HepG2 (cell line): ENCODE data around the gene MTMR3. TPM values are rescaled to one million over a fixed set of nuclear protein-coding genes. Genes with fewer than 3 reads are reported as not detected.
A peak's percentile ranks its signal among the peaks of the same experiment; 100 is the strongest.

Source experiments
- ATAC-seq: fragments of 200-7000 bp; cut with Tn5 transposase; 3 replicates; pipeline ENCODE4 v1.9.1; 2020; ENCODE audit warnings: mild to moderate bottlenecking, moderate library complexity
- BruUV-seq: library from RNA; stranded (reverse); fragments of 400-500 nt; replicated peaks from 2 replicates; lab custom pipeline; 2021; lab: Mats Ljungman, UMichigan
- CTCF ChIA-PET: fragments of 300-600 bp; formaldehyde crosslinking; extraction: SDS; loops from one replicate; lab custom pipeline; 2021; ENCODE audit warnings: low total read pairs, inconsistent platforms, low intra/inter-chr PET ratio; lab: Yijun Ruan, JAX
- POLR2A ChIA-PET: fragments of 350-600 bp; sonication (Branson Sonifier 250); formaldehyde crosslinking; loops from one replicate; lab custom pipeline; 2020; ENCODE audit warnings: antibody characterized with exemption, inconsistent platforms; lab: Yijun Ruan, JAX
- DNase-seq: peaks from one replicate; pipeline ENCODE4 v3.0.0-alpha.2; 2015; ENCODE audit warnings: low spot score
- FAIRE-seq: peaks from 3 replicates; lab custom pipeline; 2011; peaks lifted over from hg19 to GRCh38; lab: Jason Lieb, UNC
- H2AFZ ChIP-seq: one replicate; pipeline ENCODE4 v1.6.1; 2011; ENCODE audit warnings: low read length, inconsistent platforms
- H3K27ac ChIP-seq: fragments of 300-600 bp; 3 replicates; pipeline ENCODE4 v1.8.0; 2011; ENCODE audit warnings: mixed run types, mild to moderate bottlenecking, mixed read lengths, low read length, inconsistent platforms; ENCODE audit not compliant: insufficient read depth; ENCODE audit errors: extremely low read length
- H3K27me3 ChIP-seq, 2 experiments: fragments of 200-600 bp in 1 of 2; 2 replicates in 1 of 2; 3 replicates in 1 of 2; pipeline versions ENCODE4 v1.6.0 to v1.8.0; 2011; ENCODE audit warnings: low read length in 2 of 2, mild to moderate bottlenecking in 2 of 2, moderate library complexity in 2 of 2, inconsistent platforms in 1 of 2; ENCODE audit not compliant: insufficient read depth in 2 of 2, control insufficient read depth in 1 of 2
- H3K36me3 ChIP-seq, 2 experiments: fragments of 200-600 bp in 1 of 2; replicated peaks in 1 of 2; 2 replicates in 1 of 2; 3 replicates in 1 of 2; pipeline versions ENCODE4 v1.5.1 to v1.8.0; 2011; ENCODE audit warnings: low read length in 2 of 2, inconsistent platforms in 1 of 2; ENCODE audit not compliant: insufficient read depth in 2 of 2, control insufficient read depth in 1 of 2
- H3K4me1 ChIP-seq: 2 replicates; pipeline ENCODE4 v1.5.1; 2012; ENCODE audit warnings: low read length, inconsistent platforms; ENCODE audit not compliant: insufficient read depth
- H3K4me2 ChIP-seq: 2 replicates; pipeline ENCODE4 v1.6.0; 2011; ENCODE audit warnings: low read depth, low read length, inconsistent platforms
- H3K4me3 ChIP-seq, 3 experiments: fragments of 200-600 bp in 1 of 3; sonication (generic), shearing (Covaris generic) in 1 of 3; replicated peaks in 1 of 3; 2 replicates each; pipeline ENCODE4 v1.5.1; 2011 to 2016; ENCODE audit warnings: low read length in 3 of 3, inconsistent platforms in 2 of 3, low read depth in 2 of 3, mild to moderate bottlenecking in 2 of 3, control low read depth in 1 of 3, mixed read lengths in 1 of 3; ENCODE audit not compliant: insufficient read depth in 1 of 3
- H3K79me2 ChIP-seq: one replicate; pipeline ENCODE4 v1.6.1; 2011; ENCODE audit warnings: low read length, inconsistent platforms; ENCODE audit not compliant: insufficient read depth
- H3K9ac ChIP-seq: 2 replicates; pipeline ENCODE4 v1.6.0; 2011; ENCODE audit warnings: mild to moderate bottlenecking, low read depth, low read length, inconsistent platforms; ENCODE audit not compliant: insufficient read depth
- H3K9me3 ChIP-seq: 2 replicates; pipeline ENCODE4 v1.5.1; 2012; ENCODE audit warnings: mild to moderate bottlenecking, low read length
- H4K20me1 ChIP-seq: 2 replicates; pipeline ENCODE4 v1.6.0; 2011; ENCODE audit warnings: inconsistent platforms, mild to moderate bottlenecking, low read length, moderate library complexity; ENCODE audit not compliant: insufficient read depth
- SMARCC2 ChIP-seq: fragments of 450-650 bp; IDR thresholded peaks from 2 replicates; pipeline ENCODE4 v1.6.1; 2017; ENCODE audit warnings: antibody characterized with exemption, mild to moderate bottlenecking
- THAP11 ChIP-seq: IDR thresholded peaks from 2 replicates; pipeline ENCODE4 v1.6.1; 2016; ENCODE audit warnings: missing biosample characterization, missing genetic modification reagents
- ZNF337 ChIP-seq: sonication (generic); formaldehyde crosslinking; IDR thresholded peaks from 2 replicates; pipeline ENCODE4 v1.5.1; 2020; ENCODE audit warnings: missing genetic modification reagents, low read depth, mild to moderate bottlenecking, borderline replicate concordance
- ZNF788 ChIP-seq: sonication (generic); formaldehyde crosslinking; IDR thresholded peaks from 2 replicates; pipeline ENCODE4 v1.5.0; 2020; ENCODE audit warnings: mild to moderate bottlenecking, missing genetic modification reagents, borderline replicate concordance
- WGBS: methylation state at CpG from one replicate; pipeline ENCODE4 v1.1.6; 2017; ENCODE audit warnings: low lambda C conversion rate; 5-methylcytosine and 5-hydroxymethylcytosine counted together
- in situ Hi-C: cut with HindIII; loops from 2 replicates; pipeline ENCODE4 v1.10.0; 2017; ENCODE audit warnings: low pct_unique_long_range_greater_than_20kb; ENCODE audit not compliant: extremely low pct_ligation_motif_present
- intact Hi-C: fragments of 100-400 bp; cut with micrococcal nuclease; formaldehyde crosslinking; loops from one replicate; pipeline ENCODE4 v1.10.0; 2022; ENCODE audit not compliant: unreplicated experiment
- polyA plus RNA-seq, 8 experiments: library from polyadenylated mRNA; depleted of rRNA in 3 of 8; stranded (reverse) in 7 of 8; unstranded in 1 of 8; fragments of >200 nt; fragmentation: Illumina TruSeq in 4 of 8; extraction: Trizol in 4 of 8; gene quantifications; 2 replicates each; pipeline versions ENCODE4 v1.2.1 to v1.2.3, GENCODE V29; 2011 to 2016; ENCODE audit warnings: low read depth in 4 of 8, missing spikeins in 1 of 8, mixed read lengths in 1 of 8; ENCODE audit not compliant: insufficient read depth in 1 of 8
- total RNA-seq, 5 experiments: library from RNA; depleted of rRNA; stranded (reverse); fragments of >200 nt; fragmentation: Illumina TruSeq; extraction: Trizol; gene quantifications; 2 replicates each; pipeline ENCODE4 v1.2.3, GENCODE V29; 2016; ENCODE audit warnings: low read depth in 1 of 5
- TF ChIP-seq, protein P1 (sequence below): sonication (generic); formaldehyde crosslinking; IDR thresholded peaks from 2 replicates; pipeline ENCODE4 v1.9.0; 2021; ENCODE audit warnings: missing genetic modification reagents, mild to moderate bottlenecking, borderline replicate concordance
- TF ChIP-seq, protein P2 (sequence below): sonication (generic); formaldehyde crosslinking; IDR thresholded peaks from 2 replicates; pipeline ENCODE4 v1.5.0; 2020; ENCODE audit warnings: mild to moderate bottlenecking, missing genetic modification reagents, moderate library complexity
- TF ChIP-seq, protein P3 (sequence below): sonication (generic); formaldehyde crosslinking; IDR thresholded peaks from 2 replicates; pipeline ENCODE4 v1.4.0; 2020; ENCODE audit warnings: missing genetic modification reagents, borderline replicate concordance

MTMR3 gene
- total and polyA plus RNA-seq, 2 of the 13 experiments (the other 11 are each of a cell fraction or from before 2014, with no cell fraction given): 12.6 to 24.8 TPM

DNA sequence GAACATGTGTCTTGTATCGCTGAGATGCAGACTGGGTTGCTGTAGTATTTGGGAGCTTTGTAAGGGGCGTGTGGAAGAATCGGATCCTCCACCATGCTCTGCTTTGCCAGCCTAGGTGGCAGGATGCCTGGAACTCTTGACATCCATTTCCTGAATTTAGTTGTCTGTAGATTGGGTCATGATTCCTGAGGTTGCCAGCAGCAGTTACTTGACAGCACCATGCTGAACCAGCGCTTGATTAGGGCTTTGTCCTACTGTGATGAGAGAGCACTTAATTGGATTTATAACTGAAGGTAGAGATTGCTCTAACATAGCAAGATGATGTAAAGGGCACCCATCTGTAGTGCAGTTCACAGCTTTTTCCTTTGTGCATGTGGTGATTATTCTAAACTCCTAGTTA lies 121.7 kb downstream of the MTMR3 start:
- CTCF ChIA-PET: interaction anchor here (0.6 to 1.9 kb wide), 5 partner anchors 84 to 369 kb away, joined by 4 to 9 read pairs (median 5); partner anchors contain the start of gene MTMR3
- Histone ChIP-seq H3K9ac (no peak overlapping the region), H3K9me3 (no peaks in the 10 kb centered on the region), H3K36me3 (peaks cover 18 to 41% of the 10 kb centered on the region in 2 experiments; a peak in 4 of 5 replicates), H2AFZ (no peak overlapping the region), H4K20me1 (no peaks in the 10 kb centered on the region), H3K27ac (no peak overlapping the region), H3K4me2 (no peak overlapping the region), H3K4me3 (no peak overlapping the region), H3K27me3 (no peaks in the 10 kb centered on the region), H3K79me2 (no peaks in the 10 kb centered on the region), H3K4me1 (no peaks in the 10 kb centered on the region)
- no peak for FAIRE-seq
- TF ChIP-seq, protein P1, sequence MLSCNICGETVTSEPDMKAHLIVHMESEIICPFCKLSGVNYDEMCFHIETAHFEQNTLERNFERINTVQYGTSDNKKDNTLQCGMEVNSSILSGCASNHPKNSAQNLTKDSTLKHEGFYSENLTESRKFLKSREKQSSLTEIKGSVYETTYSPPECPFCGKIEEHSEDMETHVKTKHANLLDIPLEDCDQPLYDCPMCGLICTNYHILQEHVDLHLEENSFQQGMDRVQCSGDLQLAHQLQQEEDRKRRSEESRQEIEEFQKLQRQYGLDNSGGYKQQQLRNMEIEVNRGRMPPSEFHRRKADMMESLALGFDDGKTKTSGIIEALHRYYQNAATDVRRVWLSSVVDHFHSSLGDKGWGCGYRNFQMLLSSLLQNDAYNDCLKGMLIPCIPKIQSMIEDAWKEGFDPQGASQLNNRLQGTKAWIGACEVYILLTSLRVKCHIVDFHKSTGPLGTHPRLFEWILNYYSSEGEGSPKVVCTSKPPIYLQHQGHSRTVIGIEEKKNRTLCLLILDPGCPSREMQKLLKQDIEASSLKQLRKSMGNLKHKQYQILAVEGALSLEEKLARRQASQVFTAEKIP (CRISPR knock-in tag): no peak
- no TSS peak for BruUV-seq
- POLR2A ChIA-PET: interaction anchor here (1.5 kb wide), 1 partner anchor 121 kb away, joined by 4 read pairs; the partner anchor contains the start of gene MTMR3
- DNase-seq: no peak
- ATAC-seq: no peak
- intact Hi-C loops (loop anchor here (1.0 kb wide), 1 partner anchor 277 kb away; no protein-coding TSS in a partner anchor), in situ Hi-C loops (loop anchor here (5.0 kb wide), 1 partner anchor 302 kb away; no protein-coding TSS in a partner anchor)
- WGBS: 98% methylated on average over 4 of the region's 4 CpGs

DNA sequence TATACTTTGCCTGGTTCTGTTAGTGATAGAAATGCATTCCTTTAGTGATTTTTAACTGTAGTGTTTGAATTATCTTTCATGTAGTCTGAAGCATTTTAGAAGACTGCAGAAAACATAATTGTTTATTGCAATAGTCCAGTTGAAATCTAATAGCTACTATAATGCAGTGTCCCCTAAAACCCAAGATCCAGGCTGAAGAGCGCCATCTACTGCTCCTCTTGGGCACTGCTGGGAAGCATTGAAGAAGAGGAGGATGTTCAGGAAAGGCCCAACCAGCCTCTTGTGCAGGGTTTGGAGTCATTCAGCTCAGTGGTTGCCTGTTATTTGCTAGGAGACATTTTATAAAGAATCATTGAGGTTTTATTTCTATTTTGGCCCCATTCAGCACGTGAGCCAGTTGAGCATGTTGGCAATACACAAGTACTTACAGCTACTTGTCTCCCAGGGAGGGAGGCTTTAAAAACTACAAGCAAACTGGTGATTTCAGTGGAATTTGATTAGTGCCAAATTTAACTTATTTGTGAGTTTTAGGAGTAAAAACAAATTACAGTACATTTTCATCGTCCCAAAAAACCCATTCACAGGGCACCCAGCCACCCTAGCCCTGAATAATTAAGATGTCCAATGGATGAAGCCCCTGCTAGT lies 122.4 kb downstream of the MTMR3 start:
- FAIRE-seq: peak; percentile 93
- no peaks in the 10 kb centered on the region for H4K20me1 ChIP-seq
- no peaks in the 10 kb centered on the region for H3K4me1 ChIP-seq
- DNase-seq: peak; percentile 66
- in situ Hi-C loops: loop anchor here (5.0 kb wide), 1 partner anchor 303 kb away; no protein-coding TSS in a partner anchor
- H3K36me3 ChIP-seq: peaks cover 20 to 44% of the 10 kb centered on the region in 2 experiments; a peak in 4 of 5 replicates
- no peak overlapping the region for H3K4me3 ChIP-seq
- POLR2A ChIA-PET: interaction anchor here (1.5 kb wide), 1 partner anchor 122 kb away, joined by 4 read pairs; the partner anchor contains the start of gene MTMR3
- H3K9me3 ChIP-seq: no peaks in the 10 kb centered on the region
- H3K9ac ChIP-seq: no peak overlapping the region
- no peak overlapping the region for H2AFZ ChIP-seq
- CTCF ChIA-PET: interaction anchor here (0.6 to 1.9 kb wide), 6 partner anchors 84 to 369 kb away, joined by 3 to 9 read pairs (median 4); partner anchors contain the start of gene MTMR3
- intact Hi-C loops: loop anchor here (1.0 kb wide), 1 partner anchor 278 kb away; no protein-coding TSS in a partner anchor
- no peaks in the 10 kb centered on the region for H3K27me3 ChIP-seq
- H3K27ac ChIP-seq: no peak overlapping the region
- H3K4me2 ChIP-seq: no peak overlapping the region
- WGBS: 45% methylated on average over 3 of the region's 3 CpGs
- H3K79me2 ChIP-seq: no peaks in the 10 kb centered on the region
- peak; percentile 82 for ATAC-seq
- BruUV-seq: no TSS peak
- TF ChIP-seq, protein P2, sequence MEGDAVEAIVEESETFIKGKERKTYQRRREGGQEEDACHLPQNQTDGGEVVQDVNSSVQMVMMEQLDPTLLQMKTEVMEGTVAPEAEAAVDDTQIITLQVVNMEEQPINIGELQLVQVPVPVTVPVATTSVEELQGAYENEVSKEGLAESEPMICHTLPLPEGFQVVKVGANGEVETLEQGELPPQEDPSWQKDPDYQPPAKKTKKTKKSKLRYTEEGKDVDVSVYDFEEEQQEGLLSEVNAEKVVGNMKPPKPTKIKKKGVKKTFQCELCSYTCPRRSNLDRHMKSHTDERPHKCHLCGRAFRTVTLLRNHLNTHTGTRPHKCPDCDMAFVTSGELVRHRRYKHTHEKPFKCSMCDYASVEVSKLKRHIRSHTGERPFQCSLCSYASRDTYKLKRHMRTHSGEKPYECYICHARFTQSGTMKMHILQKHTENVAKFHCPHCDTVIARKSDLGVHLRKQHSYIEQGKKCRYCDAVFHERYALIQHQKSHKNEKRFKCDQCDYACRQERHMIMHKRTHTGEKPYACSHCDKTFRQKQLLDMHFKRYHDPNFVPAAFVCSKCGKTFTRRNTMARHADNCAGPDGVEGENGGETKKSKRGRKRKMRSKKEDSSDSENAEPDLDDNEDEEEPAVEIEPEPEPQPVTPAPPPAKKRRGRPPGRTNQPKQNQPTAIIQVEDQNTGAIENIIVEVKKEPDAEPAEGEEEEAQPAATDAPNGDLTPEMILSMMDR: peak; percentile 90
- TF ChIP-seq SMARCC2 (no peak), ZNF337 (no peak), ZNF788 (CRISPR knock-in tag) (no peak), THAP11 (CRISPR knock-in tag) (0 out of 2 replicates have a peak, but pooled peaks have one; percentile 28)
- TF ChIP-seq, protein P3, sequence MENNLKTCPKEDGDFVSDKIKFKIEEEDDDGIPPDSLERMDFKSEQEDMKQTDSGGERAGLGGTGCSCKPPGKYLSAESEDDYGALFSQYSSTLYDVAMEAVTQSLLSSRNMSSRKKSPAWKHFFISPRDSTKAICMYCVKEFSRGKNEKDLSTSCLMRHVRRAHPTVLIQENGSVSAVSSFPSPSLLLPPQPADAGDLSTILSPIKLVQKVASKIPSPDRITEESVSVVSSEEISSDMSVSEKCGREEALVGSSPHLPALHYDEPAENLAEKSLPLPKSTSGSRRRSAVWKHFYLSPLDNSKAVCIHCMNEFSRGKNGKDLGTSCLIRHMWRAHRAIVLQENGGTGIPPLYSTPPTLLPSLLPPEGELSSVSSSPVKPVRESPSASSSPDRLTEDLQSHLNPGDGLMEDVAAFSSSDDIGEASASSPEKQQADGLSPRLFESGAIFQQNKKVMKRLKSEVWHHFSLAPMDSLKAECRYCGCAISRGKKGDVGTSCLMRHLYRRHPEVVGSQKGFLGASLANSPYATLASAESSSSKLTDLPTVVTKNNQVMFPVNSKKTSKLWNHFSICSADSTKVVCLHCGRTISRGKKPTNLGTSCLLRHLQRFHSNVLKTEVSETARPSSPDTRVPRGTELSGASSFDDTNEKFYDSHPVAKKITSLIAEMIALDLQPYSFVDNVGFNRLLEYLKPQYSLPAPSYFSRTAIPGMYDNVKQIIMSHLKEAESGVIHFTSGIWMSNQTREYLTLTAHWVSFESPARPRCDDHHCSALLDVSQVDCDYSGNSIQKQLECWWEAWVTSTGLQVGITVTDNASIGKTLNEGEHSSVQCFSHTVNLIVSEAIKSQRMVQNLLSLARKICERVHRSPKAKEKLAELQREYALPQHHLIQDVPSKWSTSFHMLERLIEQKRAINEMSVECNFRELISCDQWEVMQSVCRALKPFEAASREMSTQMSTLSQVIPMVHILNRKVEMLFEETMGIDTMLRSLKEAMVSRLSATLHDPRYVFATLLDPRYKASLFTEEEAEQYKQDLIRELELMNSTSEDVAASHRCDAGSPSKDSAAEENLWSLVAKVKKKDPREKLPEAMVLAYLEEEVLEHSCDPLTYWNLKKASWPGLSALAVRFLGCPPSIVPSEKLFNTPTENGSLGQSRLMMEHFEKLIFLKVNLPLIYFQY: no peak
